ENCODE results near the gene HOXD13. TPM values are rescaled to one million over a fixed set of nuclear protein-coding genes. Genes with fewer than 3 reads are reported as not detected.

Gene HOXD13
- total RNA-seq, 1 experiment from 2014 or later = 32.7 TPM

- POLR2A ChIA-PET (ENCODE audit: low non-redundant PET) = no interaction called here
- Histone ChIP-seq H3K4me3 (ENCODE audit: low read depth, low read length, poor library complexity, severe bottlenecking) (no peak overlapping the region), H3K27me3 (replicated peaks; ENCODE audit: insufficient read depth, low read depth, low read length, poor library complexity) (peaks cover 1% of the 10 kb centered on the region), H3K36me3 (ENCODE audit: insufficient read depth, low read length, poor library complexity, severe bottlenecking) (peaks cover 7% of the 10 kb centered on the region), H3K9me3 (ENCODE audit: low read depth, low read length, poor library complexity, severe bottlenecking) (no peaks in the 10 kb centered on the region), H3K27ac (ENCODE audit: low read depth, low read length, poor library complexity, severe bottlenecking) (no peak overlapping the region), H3K4me1 (ENCODE audit: insufficient read depth, low read length, poor library complexity, severe bottlenecking) (peaks cover 16% of the 10 kb centered on the region)
- no TSS peak for BruUV-seq (replicated peaks)
- intact Hi-C loops (cut with micrococcal nuclease; ENCODE audit: unreplicated experiment) = loop anchor here (10.0 kb wide), 1 partner anchor 1086 kb away; the partner anchor contains the start of gene CHN1
- CTCF ChIA-PET = no interaction called here
- TF ChIP-seq EZH2 (IDR thresholded peaks at IDR 0.05; ENCODE audit: borderline replicate concordance, low read depth, low read length, poor library complexity, severe bottlenecking) (no peak), CTCF (conservative IDR thresholded peaks at IDR 0.05; ENCODE audit: low read depth, low read length) (no peak)
- DNase-seq (ENCODE audit: low spot score) = no peak
Observed at GRCh38 chr2:176090862-176091261, 1.7 kb upstream of the HOXD13 start.

GRCh38 chr2:176091329-176092258 is 927 bp upstream of the HOXD13 start:
- no peaks in the 10 kb centered on the region for H3K9me3 ChIP-seq (ENCODE audit: low read depth, low read length, poor library complexity, severe bottlenecking)
- DNase-seq (ENCODE audit: low spot score) = no peak
- CTCF ChIA-PET = interaction anchor here (0.8 kb wide), 1 partner anchor 1343 kb away, joined by 6 read pairs; no protein-coding TSS in a partner anchor
- POLR2A ChIA-PET (ENCODE audit: low non-redundant PET) = no interaction called here
- H3K36me3 ChIP-seq (ENCODE audit: insufficient read depth, low read length, poor library complexity, severe bottlenecking) = peaks cover 7% of the 10 kb centered on the region
- intact Hi-C loops (cut with micrococcal nuclease; ENCODE audit: unreplicated experiment) = loop anchor here (10.0 kb wide), 1 partner anchor 1087 kb away; the partner anchor contains the start of gene CHN1
- no peak for TF ChIP-seq EZH2 (IDR thresholded peaks at IDR 0.05; ENCODE audit: borderline replicate concordance, low read depth, low read length, poor library complexity, severe bottlenecking)
- H3K27me3 ChIP-seq (replicated peaks; ENCODE audit: insufficient read depth, low read depth, low read length, poor library complexity) = no peaks in the 10 kb centered on the region
- H3K4me3 ChIP-seq (ENCODE audit: low read depth, low read length, poor library complexity, severe bottlenecking) = no peak overlapping the region
- H3K4me1 ChIP-seq (ENCODE audit: insufficient read depth, low read length, poor library complexity, severe bottlenecking) = peaks cover 23% of the 10 kb centered on the region
- no peak overlapping the region for H3K27ac ChIP-seq (ENCODE audit: low read depth, low read length, poor library complexity, severe bottlenecking)
- BruUV-seq (replicated peaks) = TSS peak; percentile 32

- Histone ChIP-seq H3K36me3 (ENCODE audit: insufficient read depth, low read length, poor library complexity, severe bottlenecking) (peaks cover 7% of the 10 kb centered on the region), H3K4me1 (ENCODE audit: insufficient read depth, low read length, poor library complexity, severe bottlenecking) (peaks cover 26% of the 10 kb centered on the region), H3K27ac (ENCODE audit: low read depth, low read length, poor library complexity, severe bottlenecking) (peak overlapping the region; percentile 45), H3K9me3 (ENCODE audit: low read depth, low read length, poor library complexity, severe bottlenecking) (no peaks in the 10 kb centered on the region), H3K27me3 (replicated peaks; ENCODE audit: insufficient read depth, low read depth, low read length, poor library complexity) (no peaks in the 10 kb centered on the region), H3K4me3 (ENCODE audit: low read depth, low read length, poor library complexity, severe bottlenecking) (peak overlapping the region; percentile 68)
- DNase-seq (ENCODE audit: low spot score) = peak; percentile 79
- BruUV-seq (replicated peaks) = no TSS peak
- intact Hi-C loops (cut with micrococcal nuclease; ENCODE audit: unreplicated experiment) = loop anchor here (10.0 kb wide), 1 partner anchor 1089 kb away; the partner anchor contains the start of gene CHN1
- POLR2A ChIA-PET (ENCODE audit: low non-redundant PET) = no interaction called here
- TF ChIP-seq CTCF (conservative IDR thresholded peaks at IDR 0.05; ENCODE audit: low read depth, low read length) = peak; percentile 52
- no peak for TF ChIP-seq EZH2 (IDR thresholded peaks at IDR 0.05; ENCODE audit: borderline replicate concordance, low read depth, low read length, poor library complexity, severe bottlenecking)
- CTCF ChIA-PET = interaction anchor here (0.6 kb wide), 1 partner anchor 660 kb away, joined by 4 read pairs; no protein-coding TSS in a partner anchor
Observed at GRCh38 chr2:176093145-176093897, 800 bp downstream of the HOXD13 start.
